ENCODE results near the gene RORC.
A peak's percentile ranks its signal among the peaks of the same experiment; 100 is the strongest.

Gene RORC

DNA sequence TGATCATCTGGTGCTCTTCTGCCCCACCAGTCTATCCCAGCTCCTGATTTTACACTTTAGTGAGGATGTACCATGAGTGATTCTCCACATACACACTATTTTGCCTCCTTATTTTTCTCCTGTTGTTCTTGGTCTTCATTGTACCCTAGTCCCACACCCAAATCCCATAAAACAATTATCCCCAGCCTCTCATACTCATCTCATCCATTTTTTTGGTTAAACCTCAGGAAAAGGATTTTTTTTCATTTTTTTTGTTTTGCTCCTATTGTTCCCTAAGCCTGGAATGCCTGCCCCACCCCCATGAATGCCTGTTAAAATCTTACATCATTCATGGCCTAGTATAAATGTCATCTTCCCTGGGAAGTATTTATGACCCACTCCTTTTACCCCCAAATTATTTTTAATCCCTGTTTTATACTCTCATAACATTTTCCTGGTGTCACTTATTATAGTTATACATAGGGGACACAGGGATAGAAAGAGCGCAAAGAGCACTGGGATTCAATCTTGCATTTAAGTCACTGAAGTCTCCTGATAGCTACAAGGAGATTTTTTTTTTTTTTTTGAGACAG, 21.5 kb downstream of the RORC start:
- peaks cover 7% of the 10 kb centered on the region for H3K4me1 ChIP-seq (ENCODE audit: control insufficient read depth, insufficient read depth, low read length)
- no peaks in the 10 kb centered on the region for H3K27me3 ChIP-seq (ENCODE audit: control insufficient read depth, insufficient read depth, low read length)
- no peak overlapping the region for H3K4me3 ChIP-seq (ENCODE audit: low read depth, low read length)
- H3K36me3 ChIP-seq (ENCODE audit: control insufficient read depth, insufficient read depth, low read length), result no peaks in the 10 kb centered on the region
- H3K9ac ChIP-seq (ENCODE audit: low read depth, low read length), result peak overlapping the region; percentile 47
- H3K9me3 ChIP-seq (ENCODE audit: control insufficient read depth, insufficient read depth, low read length), result no peaks in the 10 kb centered on the region

DNA sequence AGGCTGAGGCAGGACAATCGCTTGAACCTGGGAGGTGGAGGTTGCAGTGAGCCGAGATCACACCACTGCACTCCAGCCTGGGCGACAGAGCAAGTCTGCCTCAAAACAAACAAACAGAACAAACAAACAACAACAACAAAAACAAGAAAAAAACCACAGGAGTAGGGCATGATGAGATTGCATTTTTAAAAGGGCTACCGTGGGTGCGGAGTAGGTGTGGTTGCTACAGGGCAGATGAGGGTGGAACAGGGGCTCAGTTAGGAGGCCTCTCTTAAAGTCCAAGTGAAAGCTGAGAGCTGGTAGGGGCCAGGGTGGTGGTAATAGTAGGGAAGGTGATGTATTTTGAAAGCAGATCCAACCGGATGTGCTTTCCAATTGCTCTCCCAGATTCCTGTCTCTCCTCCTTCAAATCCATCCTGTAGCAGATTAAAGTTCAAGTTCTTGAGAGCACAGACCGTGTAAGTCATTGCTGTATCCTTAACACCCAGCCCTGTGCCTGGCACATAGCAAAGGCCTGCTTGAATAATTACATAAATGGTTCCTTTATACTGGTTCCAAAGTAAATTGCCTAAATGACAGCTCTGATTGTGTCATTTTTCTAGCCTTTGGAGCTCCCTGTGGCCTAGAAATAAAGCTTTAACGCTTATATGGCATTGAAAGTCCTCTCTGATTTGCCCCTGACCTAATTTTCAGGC, 22.2 kb downstream of the RORC start:
- H3K9ac ChIP-seq (ENCODE audit: low read depth, low read length), result peak overlapping the region; percentile 47
- H3K4me1 ChIP-seq (ENCODE audit: control insufficient read depth, insufficient read depth, low read length), result peaks cover 7% of the 10 kb centered on the region
- no peak overlapping the region for H3K4me3 ChIP-seq (ENCODE audit: low read depth, low read length)
- H3K27me3 ChIP-seq (ENCODE audit: control insufficient read depth, insufficient read depth, low read length), result no peaks in the 10 kb centered on the region
- H3K36me3 ChIP-seq (ENCODE audit: control insufficient read depth, insufficient read depth, low read length), result no peaks in the 10 kb centered on the region
- H3K9me3 ChIP-seq (ENCODE audit: control insufficient read depth, insufficient read depth, low read length), result no peaks in the 10 kb centered on the region

DNA sequence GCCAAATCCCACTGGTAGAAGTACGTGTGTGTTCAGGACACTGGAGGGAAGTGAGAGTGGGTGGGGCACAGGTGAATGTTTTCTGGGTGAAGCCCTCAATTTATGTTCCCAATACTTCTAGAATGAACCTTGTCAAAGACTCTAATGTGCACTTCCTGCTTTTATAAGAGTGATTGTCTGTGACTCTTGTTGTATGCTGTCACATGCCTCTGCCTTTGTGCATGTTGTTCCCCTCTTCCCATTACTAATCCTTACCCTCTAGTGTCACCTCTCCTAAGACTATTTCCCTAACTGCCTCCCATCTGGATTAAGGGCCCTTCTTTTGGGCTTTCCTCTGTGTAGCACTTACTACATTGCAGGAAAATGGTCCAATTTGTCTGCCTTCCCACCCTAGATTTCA, 23.8 kb downstream of the RORC start:
- Histone ChIP-seq H3K27me3 (ENCODE audit: control insufficient read depth, insufficient read depth, low read length) (no peaks in the 10 kb centered on the region), H3K4me1 (ENCODE audit: control insufficient read depth, insufficient read depth, low read length) (peaks cover 7% of the 10 kb centered on the region), H3K9ac (ENCODE audit: low read depth, low read length) (no peak overlapping the region), H3K36me3 (ENCODE audit: control insufficient read depth, insufficient read depth, low read length) (no peaks in the 10 kb centered on the region), H3K9me3 (ENCODE audit: control insufficient read depth, insufficient read depth, low read length) (no peaks in the 10 kb centered on the region), H3K4me3 (ENCODE audit: low read depth, low read length) (no peak overlapping the region)

DNA sequence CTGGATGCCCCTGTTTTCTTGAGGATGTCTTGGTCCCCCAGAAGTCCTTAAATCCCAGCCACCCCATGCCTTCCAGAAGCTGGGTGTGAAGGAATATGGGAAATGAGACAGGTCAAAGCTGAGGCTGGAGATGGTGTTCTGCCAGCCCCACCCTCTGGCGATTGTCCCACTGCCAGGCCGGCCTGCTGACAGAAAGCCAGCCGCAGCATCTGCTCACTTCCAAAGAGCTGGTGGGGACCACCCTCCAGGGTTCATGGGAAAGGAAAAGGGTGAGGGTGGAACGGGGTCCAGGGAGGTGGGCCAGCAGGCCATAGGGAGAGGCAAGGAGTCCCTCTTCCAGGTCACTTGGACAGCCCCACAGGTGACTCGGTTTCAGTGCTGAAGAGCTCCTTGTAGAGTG, 24.5 kb downstream of the RORC start:
- no peaks in the 10 kb centered on the region for H3K27me3 ChIP-seq (ENCODE audit: control insufficient read depth, insufficient read depth, low read length)

DNA sequence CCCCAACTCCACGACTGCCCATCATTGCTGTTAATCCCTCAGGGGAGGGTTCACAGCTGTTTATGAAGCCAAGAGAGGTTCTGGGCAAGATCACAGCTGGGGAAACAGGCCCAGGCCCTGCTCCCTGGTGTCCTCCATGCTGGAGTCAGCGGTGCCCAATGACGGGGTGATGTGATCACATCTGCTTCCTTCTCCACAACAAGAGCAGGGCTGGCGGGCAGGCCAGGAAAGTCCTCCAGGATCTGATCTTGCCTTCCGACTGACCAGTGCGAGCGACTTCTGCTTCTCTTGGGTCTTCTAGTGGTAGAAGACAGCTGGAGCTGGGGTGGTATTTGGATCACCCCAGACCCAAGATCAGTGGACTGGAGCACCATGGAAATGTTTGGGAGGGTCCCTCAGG, 25.4 kb downstream of the RORC start:
- Histone ChIP-seq H3K9me3 (ENCODE audit: control insufficient read depth, insufficient read depth, low read length) (no peaks in the 10 kb centered on the region), H3K9ac (ENCODE audit: low read depth, low read length) (no peak overlapping the region), H3K36me3 (ENCODE audit: control insufficient read depth, insufficient read depth, low read length) (no peaks in the 10 kb centered on the region), H3K27me3 (ENCODE audit: control insufficient read depth, insufficient read depth, low read length) (no peaks in the 10 kb centered on the region), H3K4me3 (ENCODE audit: low read depth, low read length) (no peak overlapping the region), H3K4me1 (ENCODE audit: control insufficient read depth, insufficient read depth, low read length) (peaks cover 7% of the 10 kb centered on the region)

More for the DNA sequence above, 24.5 kb downstream of the RORC start:
- Histone ChIP-seq H3K4me3 (ENCODE audit: low read depth, low read length) (no peak overlapping the region), H3K4me1 (ENCODE audit: control insufficient read depth, insufficient read depth, low read length) (peaks cover 7% of the 10 kb centered on the region), H3K9me3 (ENCODE audit: control insufficient read depth, insufficient read depth, low read length) (no peaks in the 10 kb centered on the region), H3K36me3 (ENCODE audit: control insufficient read depth, insufficient read depth, low read length) (no peaks in the 10 kb centered on the region), H3K9ac (ENCODE audit: low read depth, low read length) (no peak overlapping the region)

DNA sequence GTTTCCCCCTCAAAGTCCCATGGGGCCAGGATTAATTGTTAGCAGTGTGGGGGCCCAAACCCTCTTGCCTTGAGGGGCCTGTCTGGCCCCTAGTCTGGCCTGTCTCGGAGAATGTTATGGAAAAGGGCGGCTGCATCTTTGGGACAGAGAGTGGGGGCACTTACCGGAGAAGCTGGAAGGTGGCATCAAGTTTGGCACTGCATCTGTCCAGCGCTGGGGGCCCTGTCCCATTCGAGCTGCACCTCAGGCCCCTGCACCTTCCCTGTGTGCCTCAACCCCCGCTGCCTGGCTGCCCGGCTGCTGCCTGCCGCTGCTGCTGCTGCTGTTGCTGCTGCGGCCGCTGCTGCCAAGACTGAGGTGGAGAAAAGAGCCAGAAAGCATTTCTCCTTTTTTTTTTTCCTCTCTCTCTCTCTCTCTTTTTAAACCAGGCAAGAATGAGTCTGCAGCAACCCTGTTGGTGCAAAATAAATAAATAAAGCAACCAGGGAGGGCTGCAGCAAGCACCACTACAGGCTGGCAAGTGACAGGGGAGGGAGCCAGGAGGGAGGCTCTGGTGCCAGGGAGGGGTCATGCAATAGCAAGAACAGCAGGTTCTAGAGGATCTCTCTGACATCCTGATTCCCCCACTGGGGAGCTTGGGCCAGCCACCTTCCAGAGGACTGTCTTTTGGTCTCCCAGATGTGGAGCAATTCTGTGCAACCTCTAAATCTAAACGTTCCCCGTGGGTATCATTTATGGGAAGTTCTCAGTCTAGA, 26.4 kb downstream of the RORC start, which contains the start of gene LINGO4:
Gene LINGO4, minus strand, starts transcription at position 354 of the 755 bp plus-strand sequence. CDS start 2,715 bp downstream, outside the sequence.
- Histone ChIP-seq H3K9ac (ENCODE audit: low read depth, low read length) (no peak within 1 kb of the TSS), H3K4me3 (ENCODE audit: low read depth, low read length) (no peak within 1 kb of the TSS), H3K4me1 (ENCODE audit: control insufficient read depth, insufficient read depth, low read length) (peaks cover 7% of the 10 kb centered on the region), H3K9me3 (ENCODE audit: control insufficient read depth, insufficient read depth, low read length) (no peaks in the 10 kb centered on the region), H3K36me3 (ENCODE audit: control insufficient read depth, insufficient read depth, low read length) (no peaks in the 10 kb centered on the region), H3K27me3 (ENCODE audit: control insufficient read depth, insufficient read depth, low read length) (no peaks in the 10 kb centered on the region)

DNA sequence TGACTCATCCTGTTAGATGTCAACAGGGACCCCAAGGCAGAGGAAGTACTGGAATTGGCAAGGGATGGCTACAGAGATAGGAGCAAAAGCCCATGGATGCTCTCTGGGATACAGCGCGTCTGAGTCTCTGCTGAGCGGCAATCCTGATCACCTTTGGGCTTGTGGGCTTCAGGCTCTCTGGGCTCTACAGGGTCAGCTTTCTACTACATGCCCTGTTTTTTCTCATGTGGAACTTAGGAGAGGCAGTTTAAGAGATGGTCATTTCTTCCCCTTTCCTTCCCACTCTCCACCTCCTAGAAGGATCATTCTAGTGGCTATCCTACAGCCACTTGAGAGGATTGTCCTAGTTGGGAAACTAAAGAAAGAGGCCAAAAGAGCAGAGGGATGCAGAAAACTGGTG, 27.7 kb downstream of the RORC start:
- Histone ChIP-seq H3K27me3 (ENCODE audit: control insufficient read depth, insufficient read depth, low read length) (no peaks in the 10 kb centered on the region), H3K4me1 (ENCODE audit: control insufficient read depth, insufficient read depth, low read length) (peaks cover 5% of the 10 kb centered on the region), H3K9me3 (ENCODE audit: control insufficient read depth, insufficient read depth, low read length) (no peaks in the 10 kb centered on the region), H3K9ac (ENCODE audit: low read depth, low read length) (no peak overlapping the region), H3K36me3 (ENCODE audit: control insufficient read depth, insufficient read depth, low read length) (no peaks in the 10 kb centered on the region), H3K4me3 (ENCODE audit: low read depth, low read length) (no peak overlapping the region)

DNA sequence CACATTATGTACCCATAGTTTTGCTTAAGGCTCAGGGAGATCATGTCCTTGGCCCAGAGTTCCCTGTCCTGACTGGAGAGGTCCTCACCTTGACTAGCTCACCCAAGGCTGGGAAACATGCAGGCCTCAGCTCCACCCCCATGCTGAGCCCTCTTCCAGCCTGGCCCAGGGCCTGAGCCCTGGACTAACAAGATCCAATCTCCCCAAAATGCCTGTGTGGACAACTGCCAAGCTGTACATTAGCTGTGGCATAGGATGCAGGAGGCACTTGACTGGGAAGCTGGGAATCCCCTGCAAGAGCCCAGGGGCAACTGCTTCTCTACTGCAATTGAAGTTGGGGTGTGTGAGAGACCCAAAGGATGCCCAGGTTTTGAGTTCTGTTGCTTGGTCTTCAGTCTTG, 28.4 kb downstream of the RORC start:
- Histone ChIP-seq H3K9ac (ENCODE audit: low read depth, low read length) (no peak overlapping the region), H3K27me3 (ENCODE audit: control insufficient read depth, insufficient read depth, low read length) (no peaks in the 10 kb centered on the region), H3K4me1 (ENCODE audit: control insufficient read depth, insufficient read depth, low read length) (peaks cover 5% of the 10 kb centered on the region), H3K36me3 (ENCODE audit: control insufficient read depth, insufficient read depth, low read length) (no peaks in the 10 kb centered on the region), H3K9me3 (ENCODE audit: control insufficient read depth, insufficient read depth, low read length) (no peaks in the 10 kb centered on the region), H3K4me3 (ENCODE audit: low read depth, low read length) (no peak overlapping the region)

DNA sequence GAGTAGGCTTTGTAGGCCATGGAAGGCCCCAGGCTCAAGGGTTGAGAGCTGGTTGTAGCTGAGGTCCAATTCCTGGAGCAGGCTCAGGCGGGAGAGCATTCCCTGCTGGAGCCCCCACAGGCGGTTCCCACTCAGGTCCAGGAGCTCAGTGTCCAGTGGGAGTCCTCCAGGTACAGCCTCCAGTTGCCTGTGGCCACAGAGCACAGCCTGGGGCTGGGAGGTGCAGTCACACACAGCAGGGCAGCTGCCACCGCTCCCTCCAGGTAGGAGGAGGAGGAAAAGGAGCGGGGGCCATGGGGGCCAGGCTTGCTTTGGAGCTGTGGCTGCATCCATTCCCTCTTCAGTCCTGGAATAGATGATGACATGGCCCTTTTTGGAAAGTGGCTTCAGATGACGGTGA, 29.2 kb downstream of the RORC start:
- peaks cover 5% of the 10 kb centered on the region for H3K4me1 ChIP-seq (ENCODE audit: control insufficient read depth, insufficient read depth, low read length)
- H3K36me3 ChIP-seq (ENCODE audit: control insufficient read depth, insufficient read depth, low read length), result no peaks in the 10 kb centered on the region
- no peaks in the 10 kb centered on the region for H3K27me3 ChIP-seq (ENCODE audit: control insufficient read depth, insufficient read depth, low read length)
- H3K9ac ChIP-seq (ENCODE audit: low read depth, low read length), result no peak overlapping the region
- no peak overlapping the region for H3K4me3 ChIP-seq (ENCODE audit: low read depth, low read length)
- no peaks in the 10 kb centered on the region for H3K9me3 ChIP-seq (ENCODE audit: control insufficient read depth, insufficient read depth, low read length)

DNA sequence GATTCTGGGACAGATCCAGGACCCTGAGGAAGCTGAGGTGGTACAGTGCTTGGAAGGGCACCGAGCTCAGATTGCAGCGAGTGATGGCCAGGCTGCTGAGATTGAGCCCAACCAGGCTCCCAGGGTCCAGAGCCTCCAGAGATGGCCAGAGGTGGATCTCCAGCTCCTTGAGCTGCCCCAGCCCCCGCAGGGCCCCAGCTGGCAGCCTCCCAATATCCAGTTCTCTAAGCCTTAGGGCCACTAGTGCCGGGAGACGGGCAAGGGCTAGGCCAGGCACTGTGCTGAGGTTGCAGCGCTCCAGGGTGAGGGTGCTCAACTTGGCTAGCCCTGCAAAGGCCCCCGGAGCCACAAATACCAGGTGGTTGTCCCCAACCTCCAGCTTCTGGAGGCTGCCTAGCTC, 29.8 kb downstream of the RORC start:
- H3K9ac ChIP-seq (ENCODE audit: low read depth, low read length), result no peak overlapping the region
- H3K27me3 ChIP-seq (ENCODE audit: control insufficient read depth, insufficient read depth, low read length), result no peaks in the 10 kb centered on the region
- H3K4me1 ChIP-seq (ENCODE audit: control insufficient read depth, insufficient read depth, low read length), result peaks cover 5% of the 10 kb centered on the region
- H3K4me3 ChIP-seq (ENCODE audit: low read depth, low read length), result no peak overlapping the region
- no peaks in the 10 kb centered on the region for H3K9me3 ChIP-seq (ENCODE audit: control insufficient read depth, insufficient read depth, low read length)
- H3K36me3 ChIP-seq (ENCODE audit: control insufficient read depth, insufficient read depth, low read length), result no peaks in the 10 kb centered on the region

DNA sequence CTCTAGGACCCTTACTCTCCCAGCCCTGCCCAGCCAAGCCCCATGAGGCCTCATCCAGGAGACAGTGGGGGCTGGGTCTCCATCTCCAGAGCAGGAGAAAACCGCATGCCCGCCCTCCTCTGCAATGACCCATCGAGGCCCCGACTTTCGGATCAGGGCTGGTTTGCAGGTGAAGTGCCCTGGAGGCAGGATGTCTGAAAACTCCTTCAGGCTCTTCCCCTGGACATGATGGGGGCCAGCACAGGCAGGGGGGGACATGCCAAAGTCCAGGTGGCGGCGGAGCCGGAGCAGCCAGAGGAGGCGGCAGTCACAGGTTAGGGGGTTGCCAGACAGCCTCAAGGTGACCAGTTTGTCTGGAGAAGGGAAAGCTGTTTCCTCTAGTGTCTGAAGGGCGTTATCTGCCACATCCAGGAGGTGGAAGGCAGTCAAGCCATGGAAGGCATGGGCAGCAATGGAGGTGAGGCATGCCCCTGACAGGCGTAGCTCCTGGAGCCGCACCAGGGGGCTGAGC, 30.2 kb downstream of the RORC start:
- Histone ChIP-seq H3K4me1 (ENCODE audit: control insufficient read depth, insufficient read depth, low read length) (peaks cover 5% of the 10 kb centered on the region), H3K36me3 (ENCODE audit: control insufficient read depth, insufficient read depth, low read length) (no peaks in the 10 kb centered on the region), H3K9ac (ENCODE audit: low read depth, low read length) (peak overlapping the region; percentile 47), H3K4me3 (ENCODE audit: low read depth, low read length) (no peak overlapping the region), H3K9me3 (ENCODE audit: control insufficient read depth, insufficient read depth, low read length) (no peaks in the 10 kb centered on the region), H3K27me3 (ENCODE audit: control insufficient read depth, insufficient read depth, low read length) (no peaks in the 10 kb centered on the region)

Data from iPS-15b (cell line).